HL-60 (cell line): ENCODE measurements around the gene SPTAN1.
"Not testable (repeated sequence)": the region's sequence is repeated elsewhere in the genome, so short reads cannot be mapped to it uniquely, and the experiment has no call there.

Source experiments
- DNase-seq, 2 experiments: peaks; one replicate each; pipeline ENCODE4 v3.0.0-alpha.2; 2010 to 2020; ENCODE audit warnings: low read depth in 1 of 2, low spot score in 1 of 2
- H3K27ac ChIP-seq: fragments of 250-450 bp; sonication (Bioruptor Pico); replicated peaks from 2 replicates; pipeline ENCODE4 v1.5.1; 2020; ENCODE audit warnings: mild to moderate bottlenecking, moderate library complexity
- H3K27me3 ChIP-seq: fragments of 250-450 bp; sonication (Bioruptor Pico); 2 replicates; pipeline ENCODE4 v1.5.1; 2021; ENCODE audit warnings: mild to moderate bottlenecking, moderate library complexity; ENCODE audit not compliant: insufficient read depth, poor library complexity, severe bottlenecking
- H3K4me3 ChIP-seq: replicated peaks from 2 replicates; pipeline ENCODE4 v1.5.1; 2011; ENCODE audit warnings: mild to moderate bottlenecking, control low read depth, low read length; ENCODE audit not compliant: insufficient read depth
- CTCF ChIP-seq: IDR thresholded peaks from one replicate; pipeline ENCODE4 v1.5.1; 2011; ENCODE audit warnings: low read length, control low read depth, inconsistent platforms; ENCODE audit not compliant: insufficient read depth
- GABPA ChIP-seq: IDR thresholded peaks from 2 replicates; pipeline ENCODE4 v1.6.1; 2012; ENCODE audit warnings: low read depth
- POLR2AphosphoS5 ChIP-seq: IDR thresholded peaks from 2 replicates; pipeline ENCODE4 v1.6.1; 2012; ENCODE audit warnings: low read depth
- REST ChIP-seq: IDR thresholded peaks from 2 replicates; pipeline ENCODE4 v1.6.1; 2012; ENCODE audit warnings: low read depth; ENCODE audit not compliant: insufficient replicate concordance
- SPI1 ChIP-seq: IDR thresholded peaks from 2 replicates; pipeline ENCODE4 v1.6.1; 2012; ENCODE audit warnings: low read depth, mild to moderate bottlenecking, borderline replicate concordance

SPTAN1 gene

GRCh38 chr9:128657796-128658195 lies 105.4 kb downstream of the SPTAN1 start:
- H3K27me3 ChIP-seq, result no peaks in the 10 kb centered on the region
- DNase-seq, result no peak
- H3K27ac ChIP-seq, result no peak overlapping the region
- TF ChIP-seq REST (no peak), GABPA (no peak), SPI1 (no peak), POLR2AphosphoS5 (no peak), CTCF (no peak)
- H3K4me3 ChIP-seq, result no peak overlapping the region

- H3K4me3 ChIP-seq, DNase-seq, H3K27me3 ChIP-seq, H3K27ac ChIP-seq: not testable (repeated sequence)
Observed at GRCh38 chr9:128666481-128666941, 114.1 kb downstream of the SPTAN1 start.

- TF ChIP-seq REST (no peak), CTCF (no peak), POLR2AphosphoS5 (no peak), GABPA (no peak), SPI1 (no peak)
- no peak for DNase-seq
- H3K27me3 ChIP-seq, result no peaks in the 10 kb centered on the region
- H3K27ac ChIP-seq, result no peak overlapping the region
- no peak overlapping the region for H3K4me3 ChIP-seq
Observed at GRCh38 chr9:128669786-128670185, 117.4 kb downstream of the SPTAN1 start.

GRCh38 chr9:128675382-128675781 lies 123.0 kb downstream of the SPTAN1 start:
- no peaks in the 10 kb centered on the region for H3K27me3 ChIP-seq
- H3K27ac ChIP-seq, result no peak overlapping the region
- H3K4me3 ChIP-seq, result no peak overlapping the region
- no peak for TF ChIP-seq CTCF
- no peak for TF ChIP-seq SPI1
- no peak for TF ChIP-seq POLR2AphosphoS5
- no peak for TF ChIP-seq GABPA
- no peak for TF ChIP-seq REST
- no peak for DNase-seq
